ENCODE data around the gene B3GAT3. TPM values are rescaled to one million over a fixed set of nuclear protein-coding genes. Genes with fewer than 3 reads are reported as not detected.

The B3GAT3 gene
- total and polyA plus RNA-seq, 10 of the 15 experiments (the other 5 are each of a cell fraction or from before 2014, with no cell fraction given): 0.31 to 52.7 (median 29.8) TPM

- no peak for FAIRE-seq
- no peak for TF ChIP-seq BCLAF1 (IDR thresholded peaks at IDR 0.05)
- TF ChIP-seq SMAD5 (IDR thresholded peaks at IDR 0.05; ENCODE audit: low read depth): 0 out of 2 replicates have a peak, but pooled peaks have one; percentile 48
- TF ChIP-seq BACH1 (IDR thresholded peaks at IDR 0.05; ENCODE audit: borderline replicate concordance): no peak
- no peak for TF ChIP-seq FOXK2 (IDR thresholded peaks at IDR 0.05)
- no peak for TF ChIP-seq HDAC2 (IDR thresholded peaks at IDR 0.05)
- TF ChIP-seq RBBP5 (conservative IDR thresholded peaks at IDR 0.05): no peak
- TF ChIP-seq JUND (IDR thresholded peaks at IDR 0.05; ENCODE audit: low read depth, low read length): no peak
- TF ChIP-seq ZBTB40 (IDR thresholded peaks at IDR 0.05; ENCODE audit: borderline replicate concordance): no peak
- no peak for TF ChIP-seq CHD1 (IDR thresholded peaks at IDR 0.05; ENCODE audit: low read depth, low read length)
- peak; percentile 86 for TF ChIP-seq YY1 (IDR thresholded peaks at IDR 0.05; ENCODE audit: low read depth, low read length)
- TF ChIP-seq SREBF1 (IDR thresholded peaks at IDR 0.05; ENCODE audit: low read length): no peak
- TF ChIP-seq SREBF2 (IDR thresholded peaks at IDR 0.05; ENCODE audit: low read length): no peak
- TF ChIP-seq BHLHE40 (IDR thresholded peaks at IDR 0.05; ENCODE audit: borderline replicate concordance in 1 of 2, low read depth in 2 of 2, low read length in 1 of 2): 0 out of 4 replicates have a peak, but pooled peaks of 1 of the 2 experiments have one; percentile 9
- TF ChIP-seq NBN (IDR thresholded peaks at IDR 0.05): no peak
- peak; percentile 21; the same call in 1 of the 2 replicates for TF ChIP-seq POLR2A (IDR thresholded peaks at IDR 0.05; ENCODE audit: low read depth, low read length)
Observed at GRCh38 chr11:62593434-62594044, 28.2 kb downstream of the B3GAT3 start.

More at GRCh38 chr11:62593434-62594044, 28.2 kb downstream of the B3GAT3 start:
- no TSS peak for BruUV-seq (replicated peaks)
- RAD21 ChIA-PET (ENCODE audit: unreplicated experiment): interaction anchor here (0.7 to 3.5 kb wide), 9 partner anchors 7 to 264 kb away, joined by 3 to 36 read pairs (median 12); partner anchors contain the start of genes EEF1G, LBHD1, MTA2 and UQCC3
- H3K4me1 ChIP-seq (ENCODE audit: control insufficient read depth, insufficient read depth, low read length): peaks cover 16% of the 10 kb centered on the region
- no peak for DNase-seq (ENCODE audit: low read depth, low spot score)
- peaks cover 29% of the 10 kb centered on the region for H3K79me2 ChIP-seq (ENCODE audit: control insufficient read depth, insufficient read depth, low read length)
- POLR2A ChIA-PET: interaction anchor here (0.9 to 3.1 kb wide), 8 partner anchors 8 to 79 kb away, joined by 3 to 37 read pairs (median 12); partner anchors contain the start of genes B3GAT3, EEF1G, LBHD1 and MTA2
- no peak overlapping the region for H3K4me2 ChIP-seq (ENCODE audit: control insufficient read depth, insufficient read depth)
- H4K20me1 ChIP-seq (ENCODE audit: control insufficient read depth, insufficient read depth): no peaks in the 10 kb centered on the region; the same call in 1 of the 2 replicates
- intact Hi-C loops (cut with micrococcal nuclease; ENCODE audit: unreplicated experiment) (loop anchor here (5.0 to 10.0 kb wide), 2 partner anchors 241 to 269 kb away; partner anchors contain the start of genes STX5, TEX54 and WDR74), in situ Hi-C loops (cut with MboI) (no loop called here)
- SMC1A ChIA-PET (ENCODE audit: uncharacterized antibody, unreplicated experiment): interaction anchor here (0.6 to 3.1 kb wide), 14 partner anchors 7 to 177 kb away, joined by 3 to 30 read pairs (median 4); partner anchors contain the start of genes B3GAT3, C11orf98, CSKMT and EEF1G
- H3K9ac ChIP-seq (ENCODE audit: control insufficient read depth, insufficient read depth, low read length): no peak overlapping the region
- no peak overlapping the region for H3K27ac ChIP-seq (ENCODE audit: control insufficient read depth, insufficient read depth)
- H2AFZ ChIP-seq (ENCODE audit: control insufficient read depth, low read depth, low read length): no peak overlapping the region
- H3K4me3 ChIP-seq: no peak overlapping the region
- CTCF ChIA-PET: interaction anchor here (0.6 to 5.5 kb wide), 24 partner anchors 7 to 269 kb away, joined by 3 to 48 read pairs (median 10); partner anchors contain the start of genes C11orf98, CSKMT, EEF1G and MTA2
- no peaks in the 10 kb centered on the region for H3K27me3 ChIP-seq (replicated peaks in 1 of 2; ENCODE audit: control insufficient read depth in 2 of 2, insufficient read depth in 2 of 2, low read length in 1 of 2)
- ATAC-seq: peak; percentile 56
- H3K36me3 ChIP-seq (ENCODE audit: control insufficient read depth in 2 of 2, insufficient read depth in 2 of 2, low read length in 1 of 2): peaks cover 37 to 48% of the 10 kb centered on the region in 2 experiments
- 60% methylated on average over 12 of the region's 13 CpGs for WGBS (ENCODE audit: insufficient coverage, insufficient replicate concordance, low lambda C conversion rate, missing lambda C conversion rate)
- H3K9me3 ChIP-seq (replicated peaks; ENCODE audit: control insufficient read depth, insufficient read depth, low read length): no peaks in the 10 kb centered on the region
